Activated T-helper 1 cell treated with anti-CD3 and anti-CD28 coated beads, Interleukin-12 subunit alpha, Interleukin-12 subunit beta, Interleukin-2, Interleukin-4 antibody, amounts not matched to agents 30 ng/mL and 10 ng/mL and 1 ng/mL, durations not matched to agents 14 hours and 24 hours and 36 hours (primary cell): ENCODE results near the gene CARMIL3. TPM values are rescaled to one million over a fixed set of nuclear protein-coding genes. Genes with fewer than 3 reads are reported as not detected.

Source experiments
- DNase-seq: peaks from one replicate; pipeline ENCODE4 v3.0.0; 2021; ENCODE audit warnings: low spot score
- H3K27ac Mint-ChIP-seq: one replicate; pipeline ENCODE4 v1.8.0; 2021; ENCODE audit warnings: mild to moderate bottlenecking, mixed read lengths
- H3K27me3 Mint-ChIP-seq: one replicate; pipeline ENCODE4 v1.8.0; 2022; ENCODE audit warnings: mild to moderate bottlenecking, moderate library complexity, mixed read lengths; ENCODE audit not compliant: insufficient read depth
- H3K36me3 Mint-ChIP-seq: one replicate; pipeline ENCODE4 v1.8.0; 2021; ENCODE audit warnings: low read depth, mixed read lengths
- H3K4me1 Mint-ChIP-seq: one replicate; pipeline ENCODE4 v1.8.0; 2021; ENCODE audit warnings: low read depth, mixed read lengths
- H3K4me3 Mint-ChIP-seq: one replicate; pipeline ENCODE4 v1.8.0; 2021; ENCODE audit warnings: mild to moderate bottlenecking, moderate library complexity, mixed read lengths
- H3K9me3 Mint-ChIP-seq: one replicate; pipeline ENCODE4 v1.8.0; 2021; ENCODE audit warnings: mixed read lengths
- intact Hi-C: fragments of 100-400 bp; cut with micrococcal nuclease; formaldehyde crosslinking; loops from one replicate; pipeline ENCODE4 v1.15.1; 2024
- total RNA-seq: library from RNA; stranded (reverse); gene quantifications from 2 replicates; pipeline ENCODE4 v1.2.3, GENCODE V29; 2022

CARMIL3 gene
- total RNA-seq, 1 donor from 2014 or later: 3.4 TPM

DNA sequence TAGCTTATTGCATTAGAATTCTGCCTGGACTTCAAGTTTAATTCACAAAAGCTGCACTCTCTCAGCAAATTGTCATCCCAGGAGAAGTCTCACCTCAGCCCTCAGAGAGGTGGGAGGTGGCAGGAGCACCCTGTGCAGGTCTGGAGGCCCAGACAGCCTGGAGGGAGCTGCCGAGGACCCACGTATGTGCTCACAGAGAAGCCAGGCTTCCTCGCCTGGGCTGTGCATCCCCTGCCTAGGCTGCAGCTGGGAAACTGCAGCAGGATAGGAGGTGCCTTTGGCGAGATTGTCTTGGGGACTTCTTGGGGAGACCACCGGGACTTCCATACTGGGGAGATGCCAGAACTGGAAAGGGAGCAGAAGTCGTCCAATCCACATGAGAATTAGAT, 28.3 kb downstream of the CARMIL3 start:
- intact Hi-C loops: loop anchor here (2.0 kb wide), 1 partner anchor 67 kb away; the partner anchor contains the start of genes PSME2 and RNF31
- peak overlapping the region; percentile 6 for H3K27ac Mint-ChIP-seq
- peak overlapping the region; percentile 81 for H3K4me3 Mint-ChIP-seq

DNA sequence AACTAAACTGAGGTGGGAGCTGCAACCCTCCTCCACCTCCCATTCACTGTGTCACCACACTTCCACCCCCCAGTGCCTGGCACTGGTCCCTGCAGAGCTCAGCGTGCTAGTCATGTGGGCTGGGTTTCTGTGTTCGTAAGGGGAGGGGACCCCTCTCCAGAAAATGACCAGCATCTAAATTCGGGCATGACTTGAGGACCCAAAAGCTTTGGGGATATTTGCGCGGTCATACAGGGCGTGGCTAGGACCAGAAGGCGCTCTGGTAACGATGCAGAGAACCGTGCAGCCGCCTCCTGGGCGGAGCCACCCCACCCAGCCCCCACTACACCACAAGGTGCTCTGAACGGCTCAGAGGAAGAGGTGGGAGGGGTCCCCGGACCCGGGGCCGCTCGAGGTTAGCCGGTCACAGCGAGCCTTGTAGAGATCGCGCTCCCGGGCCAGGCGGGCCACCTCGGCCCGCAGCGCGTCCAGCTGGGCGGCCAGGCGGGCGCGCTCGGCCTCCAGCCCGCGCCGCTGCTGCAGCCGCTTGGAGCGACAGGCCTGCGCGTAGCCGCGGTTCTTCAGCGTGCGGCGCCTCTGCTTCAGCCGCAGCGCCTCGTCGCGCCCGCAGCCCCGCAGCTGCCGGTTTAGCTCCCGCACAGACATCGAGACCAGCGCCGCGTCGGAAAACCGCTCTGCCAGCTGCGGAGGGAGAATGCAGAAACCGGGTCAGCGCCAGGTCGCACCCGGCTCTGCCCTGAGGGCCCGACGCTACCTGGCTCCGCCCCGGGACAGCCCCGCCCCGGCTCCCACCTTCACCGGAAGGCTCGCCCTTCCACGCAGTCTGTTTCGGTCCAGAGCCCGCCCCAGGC, 29.3 kb downstream of the CARMIL3 start:
- Mint-ChIP-seq H3K4me3 (peak overlapping the region; percentile 81), H3K27ac (peak overlapping the region; percentile 50), H3K27me3 (peaks cover 8% of the 10 kb centered on the region), H3K4me1 (peaks cover 17% of the 10 kb centered on the region), H3K9me3 (no peaks in the 10 kb centered on the region), H3K36me3 (no peaks in the 10 kb centered on the region)
- peak; percentile 71 for DNase-seq
- intact Hi-C loops: loop anchor here (1.0 to 2.0 kb wide), 5 partner anchors 13 to 66 kb away; partner anchors contain the start of genes DCAF11, NRL, PCK2 and PSME2

More for the DNA sequence above, 28.3 kb downstream of the CARMIL3 start:
- H3K36me3 Mint-ChIP-seq: no peaks in the 10 kb centered on the region
- H3K27me3 Mint-ChIP-seq: peaks cover 10% of the 10 kb centered on the region
- DNase-seq: no peak
- no peaks in the 10 kb centered on the region for H3K9me3 Mint-ChIP-seq
- H3K4me1 Mint-ChIP-seq: peaks cover 25% of the 10 kb centered on the region

DNA sequence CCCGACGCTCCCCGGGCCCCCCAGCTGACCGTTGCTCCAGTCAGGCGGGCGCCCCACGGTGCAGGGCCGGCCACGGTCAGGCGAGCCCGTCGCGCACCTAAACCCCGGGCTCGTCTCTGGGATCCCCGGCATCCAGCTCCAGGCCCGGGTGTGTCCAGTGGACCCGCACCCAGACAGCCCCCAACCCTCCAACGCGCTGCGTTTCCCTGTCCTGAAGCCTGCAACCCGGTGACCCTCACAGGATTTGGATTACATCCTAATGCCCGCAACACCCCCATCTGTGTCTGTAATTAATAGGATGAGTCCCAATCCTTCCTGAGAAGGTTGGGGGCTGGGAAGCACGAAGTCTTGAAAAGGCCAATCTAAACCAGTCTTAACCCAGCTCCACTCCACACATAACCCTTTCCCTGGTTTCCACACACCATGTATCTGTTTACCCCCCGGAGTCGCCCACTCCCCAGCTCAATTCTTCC, 30.0 kb downstream of the CARMIL3 start:
- Mint-ChIP-seq H3K4me1 (peaks cover 17% of the 10 kb centered on the region), H3K27me3 (peaks cover 8% of the 10 kb centered on the region), H3K36me3 (no peaks in the 10 kb centered on the region), H3K27ac (peak overlapping the region; percentile 67), H3K9me3 (no peaks in the 10 kb centered on the region), H3K4me3 (peak overlapping the region; percentile 77)
- DNase-seq: no peak
- intact Hi-C loops: loop anchor here (1.0 to 2.0 kb wide), 5 partner anchors 13 to 65 kb away; partner anchors contain the start of genes DCAF11, NRL, PCK2 and PSME2

DNA sequence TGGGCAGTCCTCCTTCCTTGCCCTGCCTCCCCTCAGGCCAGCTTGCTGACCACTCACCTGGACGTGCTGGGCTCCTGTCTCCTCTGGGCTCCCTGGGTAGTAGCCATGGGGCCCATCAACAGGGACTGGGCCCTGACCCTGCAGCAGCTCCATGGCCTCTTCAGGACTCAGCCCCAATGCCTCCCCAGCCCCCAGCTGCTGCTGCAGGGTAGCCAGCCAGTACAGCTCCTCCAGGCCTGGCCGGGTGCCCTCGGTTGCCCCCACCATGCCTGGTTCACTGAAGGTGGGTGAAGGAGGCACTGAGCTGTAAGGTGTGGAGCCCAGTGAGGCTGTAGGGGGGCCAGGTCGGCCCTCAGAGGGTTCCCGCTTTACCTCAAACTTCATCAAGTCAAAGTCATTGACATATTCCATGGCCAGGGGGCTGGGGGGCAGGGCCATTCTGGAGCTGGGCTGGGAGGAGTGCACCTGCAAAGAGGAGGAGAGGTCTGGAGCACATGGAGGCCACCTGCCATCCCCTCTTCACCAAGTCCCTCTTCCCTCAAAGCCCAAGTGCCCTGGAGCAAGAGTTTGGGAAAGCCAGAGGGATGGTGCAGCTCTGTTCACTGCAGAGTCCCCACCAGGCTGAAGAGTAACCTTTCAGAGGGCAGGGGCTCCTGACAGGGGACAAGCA, 30.7 kb downstream of the CARMIL3 start:
- Mint-ChIP-seq H3K4me3 (peak overlapping the region; percentile 77), H3K27me3 (peaks cover 8% of the 10 kb centered on the region), H3K9me3 (no peaks in the 10 kb centered on the region), H3K36me3 (no peaks in the 10 kb centered on the region), H3K27ac (peak overlapping the region; percentile 67), H3K4me1 (peaks cover 17% of the 10 kb centered on the region)
- intact Hi-C loops: no loop called here
- DNase-seq: no peak

DNA sequence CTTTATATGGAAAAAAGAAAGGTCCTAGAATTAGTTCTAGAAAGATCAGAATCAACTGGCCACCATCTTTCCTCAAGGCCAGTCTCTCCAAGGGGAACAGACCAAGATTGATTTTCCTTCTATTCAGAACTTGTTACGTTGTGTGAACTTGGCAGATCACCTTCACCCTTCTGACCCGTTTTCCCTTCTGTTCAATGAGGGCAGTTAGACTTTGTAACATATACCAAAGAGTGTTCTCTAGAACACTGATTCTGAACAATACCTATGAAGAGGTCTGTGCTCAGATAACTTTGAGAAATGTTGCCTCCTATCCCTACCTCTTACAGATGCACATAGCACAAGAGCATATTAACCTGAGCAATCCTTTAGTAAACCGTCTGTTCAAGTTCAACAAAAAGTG, 31.7 kb downstream of the CARMIL3 start:
- H3K4me1 Mint-ChIP-seq: peaks cover 17% of the 10 kb centered on the region
- H3K27me3 Mint-ChIP-seq: peaks cover 8% of the 10 kb centered on the region
- intact Hi-C loops: no loop called here
- H3K27ac Mint-ChIP-seq: no peak overlapping the region
- H3K4me3 Mint-ChIP-seq: no peak overlapping the region
- H3K36me3 Mint-ChIP-seq: no peaks in the 10 kb centered on the region
- no peaks in the 10 kb centered on the region for H3K9me3 Mint-ChIP-seq
- DNase-seq: no peak

DNA sequence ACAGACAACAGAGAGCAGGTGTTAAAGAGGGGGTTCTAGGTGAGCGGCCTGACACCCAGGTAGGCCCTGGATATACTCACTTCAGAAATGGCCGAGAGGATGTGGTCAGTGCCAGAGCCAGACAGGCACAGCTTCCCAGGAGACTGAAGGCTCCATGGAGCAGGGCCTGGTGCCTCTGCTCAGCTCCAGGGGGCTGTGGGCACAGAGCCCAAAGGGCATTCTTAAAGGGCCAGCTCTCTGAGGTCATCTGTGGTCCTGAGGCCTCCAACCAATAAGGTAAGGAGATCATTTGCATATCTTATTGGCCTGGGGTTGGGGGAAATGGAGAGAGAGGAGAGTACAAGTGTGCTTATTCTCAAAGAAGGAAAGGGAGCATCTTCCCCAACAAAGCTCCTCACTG, 32.6 kb downstream of the CARMIL3 start:
- Mint-ChIP-seq H3K9me3 (no peaks in the 10 kb centered on the region), H3K4me3 (no peak overlapping the region), H3K36me3 (no peaks in the 10 kb centered on the region), H3K4me1 (peaks cover 17% of the 10 kb centered on the region), H3K27ac (no peak overlapping the region), H3K27me3 (peaks cover 8% of the 10 kb centered on the region)
- no peak for DNase-seq
- intact Hi-C loops: no loop called here

DNA sequence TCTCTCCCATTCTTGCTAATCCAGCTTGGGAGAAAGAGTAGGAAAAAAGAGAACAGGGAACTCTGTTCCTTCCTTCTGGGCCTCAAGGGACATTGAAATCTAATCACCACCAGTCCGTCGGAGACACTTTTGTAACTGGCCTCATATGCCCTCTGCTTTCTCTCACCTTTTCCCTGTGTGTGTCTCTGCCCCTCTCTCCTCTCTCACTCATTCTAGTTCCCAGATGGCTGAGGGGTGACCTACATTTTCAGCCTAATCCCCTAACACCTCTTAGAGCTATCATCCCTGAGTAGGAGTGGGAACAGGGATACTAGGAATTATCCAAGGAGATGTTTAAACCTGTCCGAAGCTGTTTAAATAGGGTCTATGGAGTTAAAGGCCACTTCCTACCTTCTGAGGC, 33.4 kb downstream of the CARMIL3 start:
- H3K36me3 Mint-ChIP-seq: no peaks in the 10 kb centered on the region
- DNase-seq: no peak
- no peak overlapping the region for H3K27ac Mint-ChIP-seq
- H3K9me3 Mint-ChIP-seq: no peaks in the 10 kb centered on the region
- intact Hi-C loops: no loop called here
- H3K27me3 Mint-ChIP-seq: peaks cover 8% of the 10 kb centered on the region
- no peak overlapping the region for H3K4me3 Mint-ChIP-seq
- H3K4me1 Mint-ChIP-seq: peaks cover 14% of the 10 kb centered on the region

DNA sequence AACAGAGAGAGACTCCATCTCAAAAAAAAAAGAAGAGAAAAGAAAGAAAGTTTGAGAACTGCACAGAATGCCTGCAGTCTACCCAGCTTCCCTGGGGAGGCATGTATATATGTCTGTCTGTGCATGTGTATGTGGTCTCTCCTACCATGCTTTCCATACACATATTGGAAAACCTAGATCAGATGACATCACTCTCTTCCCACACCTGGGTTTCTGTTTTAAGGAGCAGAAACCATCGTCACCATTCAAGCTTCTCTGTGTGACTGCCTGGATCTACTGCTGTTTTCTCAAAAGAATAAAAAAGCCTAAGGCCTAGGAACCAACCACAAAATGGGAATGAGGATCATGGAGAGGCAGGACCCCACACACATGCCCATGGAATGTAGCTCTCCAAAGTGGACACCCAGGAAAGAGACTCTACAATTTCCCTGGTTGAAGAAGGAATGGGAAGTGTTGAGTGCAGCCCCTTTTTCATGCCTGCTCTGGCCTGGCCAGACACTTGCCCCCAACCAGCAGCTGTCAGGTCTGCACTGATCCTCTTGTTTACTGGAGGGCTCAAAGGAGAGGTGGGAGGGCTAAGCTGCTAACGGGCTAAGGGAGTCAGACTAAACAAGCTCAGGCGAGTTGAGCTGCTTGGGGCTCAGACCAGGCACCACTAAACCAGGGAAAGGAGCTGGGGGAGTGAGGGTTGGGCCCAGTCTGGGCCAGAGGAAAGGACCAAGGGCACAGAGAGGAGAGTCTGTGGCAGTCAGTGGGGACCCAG, 34.6 kb downstream of the CARMIL3 start:
- DNase-seq: no peak
- intact Hi-C loops: no loop called here
- Mint-ChIP-seq H3K4me3 (no peak overlapping the region), H3K9me3 (no peaks in the 10 kb centered on the region), H3K4me1 (peaks cover 12% of the 10 kb centered on the region), H3K27ac (no peak overlapping the region), H3K27me3 (peaks cover 7% of the 10 kb centered on the region), H3K36me3 (no peaks in the 10 kb centered on the region)

DNA sequence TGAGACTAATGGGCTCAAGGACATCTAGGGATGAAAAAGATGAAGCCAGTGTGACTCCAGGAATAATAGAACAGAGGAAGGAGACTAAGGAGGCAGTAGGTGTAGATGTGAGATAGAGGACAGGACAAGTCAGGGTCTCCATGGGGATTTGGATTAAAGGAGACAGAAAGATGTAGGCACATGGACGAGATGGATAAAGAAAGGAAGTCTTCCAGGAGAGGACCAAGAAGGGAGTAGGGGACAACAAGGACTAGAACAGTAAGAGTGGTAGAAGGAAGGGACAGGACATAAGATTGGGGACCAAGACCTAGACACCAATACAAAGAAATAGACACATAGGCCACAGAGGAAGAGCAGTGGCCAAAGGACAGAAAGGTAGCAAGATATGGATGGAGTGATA, 35.2 kb downstream of the CARMIL3 start:
- peaks cover 10% of the 10 kb centered on the region for H3K4me1 Mint-ChIP-seq
- no peaks in the 10 kb centered on the region for H3K36me3 Mint-ChIP-seq
- DNase-seq: no peak
- peaks cover 4% of the 10 kb centered on the region for H3K27me3 Mint-ChIP-seq
- H3K9me3 Mint-ChIP-seq: no peaks in the 10 kb centered on the region
- no peak overlapping the region for H3K27ac Mint-ChIP-seq
- intact Hi-C loops: no loop called here
- H3K4me3 Mint-ChIP-seq: no peak overlapping the region

DNA sequence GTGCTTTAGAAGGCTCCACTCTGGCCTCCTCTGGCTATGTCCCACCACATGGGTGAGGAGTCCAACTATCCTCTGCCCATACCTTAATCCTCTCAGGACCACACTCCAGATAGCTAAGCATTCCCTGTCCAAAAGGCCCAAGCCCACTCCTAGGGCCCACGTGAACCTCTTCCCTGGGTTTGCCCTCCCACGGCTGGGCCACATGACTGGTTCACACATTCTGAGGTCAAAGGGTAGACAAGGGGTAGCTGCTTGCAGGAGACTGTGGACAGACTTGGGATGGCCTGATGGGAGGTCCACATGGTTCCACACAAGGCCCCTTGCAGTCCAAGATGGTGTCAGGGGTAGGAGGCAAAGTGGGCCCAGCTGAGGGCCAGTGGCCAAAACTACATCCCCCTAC, 36.3 kb downstream of the CARMIL3 start:
- no peak overlapping the region for H3K4me3 Mint-ChIP-seq
- no peaks in the 10 kb centered on the region for H3K36me3 Mint-ChIP-seq
- no peak for DNase-seq
- no peaks in the 10 kb centered on the region for H3K27me3 Mint-ChIP-seq
- H3K27ac Mint-ChIP-seq: no peak overlapping the region
- H3K9me3 Mint-ChIP-seq: no peaks in the 10 kb centered on the region
- intact Hi-C loops: no loop called here
- H3K4me1 Mint-ChIP-seq: peaks cover 8% of the 10 kb centered on the region

DNA sequence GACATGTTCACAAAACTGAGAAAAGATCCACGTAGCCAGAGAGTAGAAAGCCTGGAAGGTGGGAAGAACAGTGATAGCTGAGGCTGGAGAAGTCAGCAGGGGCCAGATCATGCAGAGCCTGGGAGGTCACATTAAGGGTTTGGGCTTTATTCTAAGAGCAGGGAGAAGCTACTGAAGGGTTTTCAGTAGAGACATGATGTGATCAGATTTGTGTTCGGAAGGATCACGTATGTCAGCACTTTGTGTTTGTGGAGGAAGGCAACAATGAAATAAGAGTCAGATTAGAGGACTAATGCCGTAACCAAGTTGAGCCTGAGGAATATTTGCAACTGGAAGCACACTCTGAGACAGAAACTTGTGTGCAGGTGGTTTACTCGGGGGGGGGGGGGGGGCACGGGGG, 38.1 kb downstream of the CARMIL3 start:
- Mint-ChIP-seq H3K27ac (no peak overlapping the region), H3K36me3 (peaks cover under 1% of the 10 kb centered on the region), H3K9me3 (no peaks in the 10 kb centered on the region), H3K4me3 (no peak overlapping the region), H3K27me3 (no peaks in the 10 kb centered on the region), H3K4me1 (peaks cover 18% of the 10 kb centered on the region)
- intact Hi-C loops: loop anchor here (1.0 to 5.0 kb wide), 4 partner anchors 18 to 103 kb away; partner anchors contain the start of gene DHRS4L2
- DNase-seq: no peak

DNA sequence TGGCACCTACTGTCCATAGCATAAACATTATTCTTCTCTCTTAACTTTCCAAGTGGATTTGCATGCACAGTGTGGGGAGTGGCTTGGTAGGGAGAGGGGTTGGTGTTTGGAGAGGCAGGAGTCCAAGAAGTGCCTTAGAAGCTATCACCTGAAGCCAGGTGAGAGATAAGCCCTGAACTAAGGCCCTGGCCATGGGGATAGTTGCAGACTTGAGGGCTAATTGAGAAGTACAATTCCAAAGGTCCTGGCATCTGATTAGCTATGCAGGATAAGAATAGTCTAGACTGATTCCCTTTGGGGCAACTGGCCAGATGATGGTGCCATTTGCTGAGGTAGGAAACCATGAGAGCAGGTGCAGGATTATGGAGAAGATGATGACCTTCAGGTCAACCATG, 40.3 kb downstream of the CARMIL3 start:
- Mint-ChIP-seq H3K9me3 (no peaks in the 10 kb centered on the region), H3K36me3 (peaks cover 15% of the 10 kb centered on the region), H3K27ac (peak overlapping the region; percentile 86), H3K27me3 (no peaks in the 10 kb centered on the region), H3K4me3 (peak overlapping the region; percentile 16), H3K4me1 (peaks cover 36% of the 10 kb centered on the region)
- intact Hi-C loops: loop anchor here (5.0 kb wide), 1 partner anchor 105 kb away; the partner anchor contains the start of gene DHRS4L2
- DNase-seq: no peak
